Fibroblast of lung (primary cell): ENCODE results near the gene IL17D.
"Not testable (repeated sequence)": the region's sequence is repeated elsewhere in the genome, so short reads cannot be mapped to it uniquely, and the experiment has no call there.

Source experiments
- EZH2 ChIP-seq: IDR thresholded peaks from 2 replicates; pipeline ENCODE4 v1.5.1; 2012; ENCODE audit warnings: low read length, control low read depth, mild to moderate bottlenecking; ENCODE audit errors: missing control alignments
- TF ChIP-seq, protein P1 (sequence below), 2 donors: IDR thresholded peaks in 1 of 2; conservative IDR thresholded peaks in 1 of 2; 1 replicate in 1 of 2; 2 replicates in 1 of 2; pipeline ENCODE4 v1.5.1; 2011 to 2012; ENCODE audit warnings: low read length in 2 of 2, control low read depth in 1 of 2, inconsistent platforms in 1 of 2, low read depth in 1 of 2, mild to moderate bottlenecking in 1 of 2

DNA sequence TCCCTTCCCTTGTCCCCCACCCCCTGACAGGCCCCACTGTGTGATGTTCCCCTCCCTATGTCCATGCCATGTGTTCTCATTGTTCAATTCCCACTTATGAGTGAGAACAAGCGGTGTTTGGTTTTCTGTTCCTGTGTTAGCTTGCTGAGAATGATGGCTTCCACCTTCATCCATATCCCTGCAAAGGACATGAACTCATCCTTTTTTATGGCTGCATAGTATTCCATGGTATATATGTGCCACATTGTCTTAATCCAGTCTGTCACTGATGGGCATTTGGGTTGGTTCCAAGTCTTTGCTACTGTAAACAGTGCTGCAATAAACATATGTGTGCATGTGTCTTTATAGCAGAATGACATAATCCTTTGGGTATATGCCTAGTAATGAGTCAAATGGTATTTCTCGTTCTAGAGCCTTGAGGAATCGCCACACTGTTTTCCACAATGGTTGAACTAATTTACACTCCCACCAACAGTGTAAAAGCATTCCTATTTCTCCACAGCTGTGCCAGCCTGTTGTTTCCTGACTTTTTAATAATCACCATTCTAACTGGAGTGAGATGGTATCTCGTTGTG, 40.4 kb downstream of the IL17D start:
- TF ChIP-seq, protein P1, sequence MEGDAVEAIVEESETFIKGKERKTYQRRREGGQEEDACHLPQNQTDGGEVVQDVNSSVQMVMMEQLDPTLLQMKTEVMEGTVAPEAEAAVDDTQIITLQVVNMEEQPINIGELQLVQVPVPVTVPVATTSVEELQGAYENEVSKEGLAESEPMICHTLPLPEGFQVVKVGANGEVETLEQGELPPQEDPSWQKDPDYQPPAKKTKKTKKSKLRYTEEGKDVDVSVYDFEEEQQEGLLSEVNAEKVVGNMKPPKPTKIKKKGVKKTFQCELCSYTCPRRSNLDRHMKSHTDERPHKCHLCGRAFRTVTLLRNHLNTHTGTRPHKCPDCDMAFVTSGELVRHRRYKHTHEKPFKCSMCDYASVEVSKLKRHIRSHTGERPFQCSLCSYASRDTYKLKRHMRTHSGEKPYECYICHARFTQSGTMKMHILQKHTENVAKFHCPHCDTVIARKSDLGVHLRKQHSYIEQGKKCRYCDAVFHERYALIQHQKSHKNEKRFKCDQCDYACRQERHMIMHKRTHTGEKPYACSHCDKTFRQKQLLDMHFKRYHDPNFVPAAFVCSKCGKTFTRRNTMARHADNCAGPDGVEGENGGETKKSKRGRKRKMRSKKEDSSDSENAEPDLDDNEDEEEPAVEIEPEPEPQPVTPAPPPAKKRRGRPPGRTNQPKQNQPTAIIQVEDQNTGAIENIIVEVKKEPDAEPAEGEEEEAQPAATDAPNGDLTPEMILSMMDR (conservative IDR thresholded peaks at IDR 0.05 in 1 of 2, IDR thresholded peaks at IDR 0.05 in 1 of 2; ENCODE audit: low read depth in 1 of 2, low read length in 2 of 2): not testable (repeated sequence)
- TF ChIP-seq EZH2: not testable (repeated sequence)
